HL-60 (cell line): ENCODE results near the gene FAM83B.

ENCODE experiments used
- DNase-seq, 2 experiments: peaks; one replicate each; pipeline ENCODE4 v3.0.0-alpha.2; 2010 to 2020; ENCODE audit warnings: low read depth in 1 of 2, low spot score in 1 of 2
- H3K27ac ChIP-seq: fragments of 250-450 bp; sonication (Bioruptor Pico); replicated peaks from 2 replicates; pipeline ENCODE4 v1.5.1; 2020; ENCODE audit warnings: mild to moderate bottlenecking, moderate library complexity
- H3K27me3 ChIP-seq: fragments of 250-450 bp; sonication (Bioruptor Pico); 2 replicates; pipeline ENCODE4 v1.5.1; 2021; ENCODE audit warnings: mild to moderate bottlenecking, moderate library complexity; ENCODE audit not compliant: insufficient read depth, poor library complexity, severe bottlenecking
- H3K4me3 ChIP-seq: replicated peaks from 2 replicates; pipeline ENCODE4 v1.5.1; 2011; ENCODE audit warnings: mild to moderate bottlenecking, control low read depth, low read length; ENCODE audit not compliant: insufficient read depth
- CTCF ChIP-seq: IDR thresholded peaks from one replicate; pipeline ENCODE4 v1.5.1; 2011; ENCODE audit warnings: low read length, control low read depth, inconsistent platforms; ENCODE audit not compliant: insufficient read depth
- GABPA ChIP-seq: IDR thresholded peaks from 2 replicates; pipeline ENCODE4 v1.6.1; 2012; ENCODE audit warnings: low read depth
- POLR2AphosphoS5 ChIP-seq: IDR thresholded peaks from 2 replicates; pipeline ENCODE4 v1.6.1; 2012; ENCODE audit warnings: low read depth
- REST ChIP-seq: IDR thresholded peaks from 2 replicates; pipeline ENCODE4 v1.6.1; 2012; ENCODE audit warnings: low read depth; ENCODE audit not compliant: insufficient replicate concordance
- SPI1 ChIP-seq: IDR thresholded peaks from 2 replicates; pipeline ENCODE4 v1.6.1; 2012; ENCODE audit warnings: low read depth, mild to moderate bottlenecking, borderline replicate concordance

Gene FAM83B

GRCh38 chr6:54810147-54810546 is 36.4 kb upstream of the FAM83B start:
- Histone ChIP-seq H3K27me3 (no peaks in the 10 kb centered on the region), H3K27ac (no peak overlapping the region), H3K4me3 (no peak overlapping the region)
- DNase-seq, result no peak
- no peak for TF ChIP-seq GABPA
- no peak for TF ChIP-seq CTCF
- no peak for TF ChIP-seq REST
- no peak for TF ChIP-seq POLR2AphosphoS5
- no peak for TF ChIP-seq SPI1

GRCh38 chr6:54813892-54814291 is 32.7 kb upstream of the FAM83B start:
- no peaks in the 10 kb centered on the region for H3K27me3 ChIP-seq
- H3K4me3 ChIP-seq, result no peak overlapping the region
- H3K27ac ChIP-seq, result no peak overlapping the region
- DNase-seq, result no peak
- no peak for TF ChIP-seq GABPA
- TF ChIP-seq REST, result no peak
- TF ChIP-seq POLR2AphosphoS5, result no peak
- no peak for TF ChIP-seq SPI1
- no peak for TF ChIP-seq CTCF

GRCh38 chr6:54817236-54817635 is 29.3 kb upstream of the FAM83B start:
- no peak overlapping the region for H3K27ac ChIP-seq
- TF ChIP-seq GABPA, result no peak
- TF ChIP-seq CTCF, result no peak
- TF ChIP-seq SPI1, result no peak
- TF ChIP-seq REST, result no peak
- no peak for TF ChIP-seq POLR2AphosphoS5
- no peaks in the 10 kb centered on the region for H3K27me3 ChIP-seq
- no peak overlapping the region for H3K4me3 ChIP-seq
- DNase-seq, result no peak
